ENCODE data around the gene RAB8A. TPM values are rescaled to one million over a fixed set of nuclear protein-coding genes. Genes with fewer than 3 reads are reported as not detected.
A peak's percentile ranks its signal among the peaks of the same experiment; 100 is the strongest.

RAB8A gene
- 66.4 and 73.8 TPM in 2 replicates for total RNA-seq

- peak; percentile 99 for DNase-seq
Measured at GRCh38 chr19:16111160-16111908, at the start of gene RAB8A. TSS of gene RAB8A (plus strand) at chr19:16111889. CDS start at chr19:16111902, 13 bp downstream.

- DNase-seq: no peak
Measured at GRCh38 chr19:16061943-16062342, 49.7 kb upstream of the RAB8A start.

GRCh38 chr19:16062789-16063188 lies 48.9 kb upstream of the RAB8A start:
- peak; percentile 67 for DNase-seq

GRCh38 chr19:16064209-16064889 lies 47.3 kb upstream of the RAB8A start:
- no peak for DNase-seq

- DNase-seq: peak; percentile 83
Measured at GRCh38 chr19:16066611-16067104, 45.0 kb upstream of the RAB8A start.

- DNase-seq: peak; percentile 67
Measured at GRCh38 chr19:16067205-16067938, 44.3 kb upstream of the RAB8A start.

GRCh38 chr19:16068696-16069259 lies 42.9 kb upstream of the RAB8A start:
- DNase-seq: no peak

GRCh38 chr19:16069813-16070365 lies 41.8 kb upstream of the RAB8A start:
- no peak for DNase-seq

GRCh38 chr19:16070366-16070990 lies 41.2 kb upstream of the RAB8A start:
- peak; percentile 83 for DNase-seq

- DNase-seq: no peak
Measured at GRCh38 chr19:16071072-16071691, 40.5 kb upstream of the RAB8A start.

GRCh38 chr19:16073481-16073880 lies 38.2 kb upstream of the RAB8A start:
- DNase-seq: no peak

- no peak for DNase-seq
Measured at GRCh38 chr19:16073988-16074387, 37.7 kb upstream of the RAB8A start.

GRCh38 chr19:16074488-16075365 lies 37.0 kb upstream of the RAB8A start:
- no peak for DNase-seq

- no peak for DNase-seq
Measured at GRCh38 chr19:16075430-16076153, 36.1 kb upstream of the RAB8A start.

GRCh38 chr19:16076154-16076957 lies 35.3 kb upstream of the RAB8A start, which contains the start of gene TPM4:
TSS of gene TPM4 (plus strand) at chr19:16076495. CDS start at chr19:16076566, 71 bp downstream.
- DNase-seq: peak; percentile 93

- peak; percentile 54 for DNase-seq
Measured at GRCh38 chr19:16076958-16077611, 34.6 kb upstream of the RAB8A start.

- DNase-seq: peak; percentile 66
Measured at GRCh38 chr19:16077984-16078758, 33.5 kb upstream of the RAB8A start.
